GM23338 (cell line): Measurements from ENCODE around the gene MRFAP1. TPM values are rescaled to one million over a fixed set of nuclear protein-coding genes. Genes with fewer than 3 reads are reported as not detected.

ENCODE experiments used
- ATAC-seq: fragments of 200-7000 bp; cut with Tn5 transposase; 3 replicates; pipeline ENCODE4 v1.9.1; 2020
- DNase-seq: peaks from one replicate; pipeline ENCODE4 v3.0.0-alpha.2; 2015; ENCODE audit warnings: low spot score
- H2AFZ ChIP-seq: fragments of 200-600 bp; sonication (generic); 2 replicates; pipeline ENCODE4 v1.8.0; 2016; ENCODE audit warnings: antibody characterized with exemption, mild to moderate bottlenecking, moderate library complexity
- H3F3A ChIP-seq: fragments of 200-600 bp; sonication (generic); replicated peaks from 2 replicates; pipeline ENCODE4 v1.8.0; 2017; ENCODE audit warnings: antibody characterized with exemption, mixed run types, low read depth
- H3K27ac ChIP-seq: fragments of 200-600 bp; sonication (generic); 2 replicates; pipeline ENCODE4 v1.6.1; 2016; ENCODE audit warnings: low read depth
- H3K27me3 ChIP-seq: fragments of 200-600 bp; sonication (generic); 2 replicates; pipeline ENCODE4 v1.8.0; 2016; ENCODE audit warnings: mild to moderate bottlenecking, mixed run types, moderate library complexity; ENCODE audit not compliant: insufficient read depth
- H3K36me3 ChIP-seq: fragments of 200-600 bp; sonication (generic); 2 replicates; pipeline ENCODE4 v1.8.0; 2016; ENCODE audit warnings: mild to moderate bottlenecking; ENCODE audit not compliant: insufficient read depth
- H3K4me1 ChIP-seq: fragments of 200-600 bp; sonication (generic); 2 replicates; pipeline ENCODE4 v1.8.0; 2016; ENCODE audit warnings: mild to moderate bottlenecking, moderate library complexity; ENCODE audit not compliant: insufficient read depth
- H3K4me2 ChIP-seq: fragments of 200-600 bp; sonication (generic); 2 replicates; pipeline ENCODE4 v1.7.1; 2017; ENCODE audit warnings: mixed run types
- H3K4me3 ChIP-seq: fragments of 200-600 bp; sonication (generic); 2 replicates; pipeline ENCODE4 v1.6.1; 2016; ENCODE audit warnings: mixed run types
- H3K79me2 ChIP-seq: fragments of 200-600 bp; sonication (generic); replicated peaks from 2 replicates; pipeline ENCODE4 v1.8.0; 2017; ENCODE audit warnings: mild to moderate bottlenecking; ENCODE audit not compliant: insufficient read depth
- H3K9me2 ChIP-seq: fragments of 200-600 bp; sonication (generic); 2 replicates; pipeline ENCODE4 v1.8.0; 2017; ENCODE audit not compliant: insufficient read depth
- H4K20me1 ChIP-seq: fragments of 200-600 bp; sonication (generic); replicated peaks from 2 replicates; pipeline ENCODE4 v1.8.0; 2017; ENCODE audit warnings: mild to moderate bottlenecking; ENCODE audit not compliant: insufficient read depth
- H3K27ac Mint-ChIP-seq: 2 replicates; pipeline ENCODE4 v1.8.0; 2020; ENCODE audit warnings: inconsistent platforms, mild to moderate bottlenecking, moderate library complexity, mixed read lengths
- H3K27me3 Mint-ChIP-seq: 3 replicates; pipeline ENCODE4 v1.8.0; 2022; ENCODE audit warnings: low read depth, mild to moderate bottlenecking, moderate library complexity, mixed read lengths, inconsistent platforms; ENCODE audit not compliant: insufficient read depth, poor library complexity
- H3K36me3 Mint-ChIP-seq: 3 replicates; pipeline ENCODE4 v1.8.0; 2021; ENCODE audit warnings: low read depth, mild to moderate bottlenecking, inconsistent platforms, moderate library complexity, mixed read lengths
- H3K4me1 Mint-ChIP-seq: 3 replicates; pipeline ENCODE4 v1.8.0; 2020; ENCODE audit warnings: mild to moderate bottlenecking, inconsistent platforms, mixed read lengths
- H3K4me3 Mint-ChIP-seq: 3 replicates; pipeline ENCODE4 v1.8.0; 2021; ENCODE audit warnings: moderate library complexity, mild to moderate bottlenecking, inconsistent platforms, mixed read lengths
- H3K9me3 Mint-ChIP-seq: 3 replicates; pipeline ENCODE4 v1.8.0; 2020; ENCODE audit warnings: moderate library complexity, mild to moderate bottlenecking, inconsistent platforms, mixed read lengths
- CREB1 ChIP-seq: fragments of 250-450 bp; sonication (Bioruptor Pico); IDR thresholded peaks from 2 replicates; pipeline ENCODE4 v1.5.0; 2020; ENCODE audit warnings: low read depth, mild to moderate bottlenecking, moderate library complexity
- EZH2 ChIP-seq: fragments of 200-600 bp; sonication (generic); IDR thresholded peaks from one replicate; pipeline ENCODE4 v1.8.0; 2017; ENCODE audit warnings: antibody characterized with exemption, mild to moderate bottlenecking, low read depth; ENCODE audit not compliant: unreplicated experiment
- EZH2phosphoT487 ChIP-seq: fragments of 200-600 bp; sonication (generic); IDR thresholded peaks from one replicate; pipeline ENCODE4 v1.8.1; 2018; ENCODE audit warnings: antibody characterized with exemption; ENCODE audit not compliant: unreplicated experiment
- JUNB ChIP-seq: IDR thresholded peaks from one replicate; pipeline ENCODE4 v1.6.1; 2016; ENCODE audit warnings: antibody characterized with exemption; ENCODE audit not compliant: unreplicated experiment
- POLR2AphosphoS5 ChIP-seq: IDR thresholded peaks from 2 replicates; pipeline ENCODE4 v1.6.1; 2016; ENCODE audit warnings: antibody characterized with exemption, low read depth
- REST ChIP-seq: IDR thresholded peaks from one replicate; pipeline ENCODE4 v1.6.1; 2018; ENCODE audit warnings: antibody characterized with exemption; ENCODE audit not compliant: unreplicated experiment
- ZNF114 ChIP-seq: fragments of 250-450 bp; sonication (Bioruptor Pico); IDR thresholded peaks from 2 replicates; pipeline ENCODE4 v1.5.0; 2020; ENCODE audit warnings: mild to moderate bottlenecking, moderate library complexity
- ZNF462 ChIP-seq: fragments of 250-450 bp; sonication (Bioruptor Pico); IDR thresholded peaks from 2 replicates; pipeline ENCODE4 v1.5.0; 2020; ENCODE audit warnings: mild to moderate bottlenecking, moderate library complexity
- polyA plus RNA-seq: library from polyadenylated mRNA; unstranded; fragments of >200 nt; fragmentation: Nextera tagmentation; extraction: Ambion mirVana; gene quantifications from 2 replicates; pipeline ENCODE4 v1.2.1, GENCODE V29; 2016
- total RNA-seq: library from RNA; depleted of rRNA; stranded (reverse); fragments of >200 nt; shearing (Covaris generic); gene quantifications from 2 replicates; pipeline ENCODE4 v1.2.3, GENCODE V29; 2014

The MRFAP1 gene
- total and polyA plus RNA-seq, 2 experiments from 2014 or later, result 154 to 288 TPM

GRCh38 chr4:6594341-6594740 lies 46.1 kb upstream of the MRFAP1 start (continued):
- TF ChIP-seq ZNF462 (CRISPR knock-in tag) (no peak), REST (no peak), ZNF114 (CRISPR knock-in tag) (no peak), CREB1 (no peak), EZH2phosphoT487 (no peak), EZH2 (no peak)

- DNase-seq, result no peak
- Histone ChIP-seq H3K27me3 (no peaks in the 10 kb centered on the region), H3K4me3 (no peak overlapping the region), H3K79me2 (no peaks in the 10 kb centered on the region), H3K27ac (no peak overlapping the region), H4K20me1 (no peaks in the 10 kb centered on the region), H3F3A (no peaks in the 10 kb centered on the region), H3K36me3 (no peaks in the 10 kb centered on the region), H3K4me1 (no peaks in the 10 kb centered on the region), H3K9me2 (no peaks in the 10 kb centered on the region), H2AFZ (no peak overlapping the region), H3K4me2 (no peak overlapping the region)
- no peaks in the 10 kb centered on the region for H3K36me3 Mint-ChIP-seq
- no peaks in the 10 kb centered on the region; the same call in 2 of the 3 replicates for H3K9me3 Mint-ChIP-seq
- H3K27ac Mint-ChIP-seq, result no peak overlapping the region
- no peak overlapping the region for H3K4me3 Mint-ChIP-seq
- ATAC-seq, result no peak
- H3K4me1 Mint-ChIP-seq, result no peaks in the 10 kb centered on the region
- peaks cover 9% of the 10 kb centered on the region for H3K27me3 Mint-ChIP-seq
- TF ChIP-seq JUNB (no peak), POLR2AphosphoS5 (no peak)
Measured at GRCh38 chr4:6594826-6595355, 45.6 kb upstream of the MRFAP1 start.
